HG03442 (cell line): ENCODE results near the gene ARL15.
A peak's percentile ranks its signal among the peaks of the same experiment; 100 is the strongest.
"Not testable (repeated sequence)": the region's sequence is repeated elsewhere in the genome, so short reads cannot be mapped to it uniquely, and the experiment has no call there.

Experiments
- ATAC-seq: cut with Tn5 transposase; IDR thresholded peaks from one replicate; pipeline ENCODE4 v1.9.1; 2021; ENCODE audit warnings: mild to moderate bottlenecking, moderate library complexity; ENCODE audit not compliant: unreplicated experiment

Gene ARL15

DNA sequence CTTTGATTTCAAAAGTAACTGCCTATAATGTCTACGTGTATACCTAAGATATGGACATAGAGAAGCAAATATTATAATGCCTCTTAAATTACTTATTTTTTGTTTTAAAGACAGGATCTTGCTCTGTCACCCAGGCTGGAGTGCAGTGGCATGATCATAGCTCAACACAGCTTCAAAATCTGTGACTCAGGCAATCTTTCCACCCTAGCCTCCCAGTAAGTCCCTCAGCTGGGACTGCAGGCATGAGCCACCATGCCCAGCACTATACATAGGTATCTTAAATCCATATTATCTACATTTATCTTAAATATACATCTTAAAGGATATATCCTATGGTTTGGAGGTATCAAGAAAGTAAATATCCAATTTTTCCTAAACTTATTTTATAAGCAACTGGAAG is 261.2 kb downstream of the ARL15 start:
- no peak for ATAC-seq

DNA sequence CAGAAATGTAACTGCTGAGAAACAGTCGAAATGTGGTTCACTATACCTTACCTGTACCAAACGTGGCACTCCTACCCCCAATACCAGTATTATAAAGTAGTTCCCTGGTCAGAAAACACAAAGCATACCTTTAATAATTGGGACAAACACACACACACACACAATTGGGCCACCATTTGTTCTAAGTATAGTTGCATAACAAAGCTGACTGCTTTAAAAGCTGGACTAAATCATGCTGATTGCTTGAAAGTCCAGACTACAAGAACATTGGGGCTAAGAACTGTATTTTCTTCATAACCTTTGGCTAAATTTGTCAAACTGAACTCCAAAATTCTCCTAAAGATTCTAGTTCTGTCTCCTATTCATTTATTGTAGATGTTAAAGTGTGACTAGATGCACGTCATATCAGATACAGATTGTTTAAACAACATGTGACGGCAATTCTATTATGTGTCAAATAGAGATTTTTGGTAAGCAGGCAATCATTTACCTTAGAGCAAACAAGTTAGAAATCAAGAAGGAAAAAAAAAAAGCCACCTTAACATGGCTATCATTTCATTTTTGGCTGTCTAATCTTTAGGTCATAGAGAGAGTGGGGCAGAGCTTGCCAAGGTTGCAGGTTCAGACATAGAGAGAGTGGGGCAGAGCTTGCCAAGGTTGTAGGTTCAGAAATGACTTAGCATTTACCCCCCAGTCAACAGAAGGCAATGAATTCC is 265.1 kb downstream of the ARL15 start:
- ATAC-seq: no peak

DNA sequence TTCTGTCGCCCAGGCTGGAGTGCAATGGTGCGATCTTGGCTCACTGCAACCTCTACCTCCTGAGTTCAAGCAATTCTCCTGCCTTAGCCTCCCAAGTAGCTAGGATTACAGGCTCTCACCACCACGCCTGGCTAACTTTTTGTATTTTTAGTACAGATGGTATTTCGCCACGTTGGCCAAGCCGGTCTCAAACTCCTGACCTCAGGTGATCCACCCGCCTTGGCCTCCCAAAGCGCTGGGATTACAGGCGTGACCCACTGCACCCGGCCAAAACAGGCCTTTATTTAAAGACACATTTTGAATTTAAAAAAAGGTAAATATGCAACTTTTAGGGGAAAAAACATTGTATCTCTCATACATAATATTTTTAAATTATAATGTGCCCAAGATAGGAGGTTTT is 266.1 kb downstream of the ARL15 start:
- ATAC-seq: not testable (repeated sequence)

DNA sequence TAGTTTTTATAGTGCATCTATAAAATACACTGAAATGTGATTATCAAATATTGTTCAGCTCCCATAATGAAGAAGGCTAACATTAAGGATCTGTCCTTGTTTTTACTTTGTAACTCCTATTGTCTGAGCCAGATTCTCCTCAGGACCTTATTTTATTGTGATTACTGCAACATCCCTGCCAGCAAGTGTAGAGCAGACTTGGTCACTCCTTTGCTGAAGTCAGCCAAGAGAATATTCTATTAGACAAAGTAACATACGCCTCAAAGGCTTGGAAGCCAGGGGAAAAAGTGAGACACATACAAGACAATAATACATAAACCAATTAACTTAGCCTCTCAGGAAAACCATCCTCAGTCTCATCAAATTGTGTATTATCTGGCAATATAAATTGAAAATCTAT is 269.6 kb downstream of the ARL15 start:
- ATAC-seq: no peak

DNA sequence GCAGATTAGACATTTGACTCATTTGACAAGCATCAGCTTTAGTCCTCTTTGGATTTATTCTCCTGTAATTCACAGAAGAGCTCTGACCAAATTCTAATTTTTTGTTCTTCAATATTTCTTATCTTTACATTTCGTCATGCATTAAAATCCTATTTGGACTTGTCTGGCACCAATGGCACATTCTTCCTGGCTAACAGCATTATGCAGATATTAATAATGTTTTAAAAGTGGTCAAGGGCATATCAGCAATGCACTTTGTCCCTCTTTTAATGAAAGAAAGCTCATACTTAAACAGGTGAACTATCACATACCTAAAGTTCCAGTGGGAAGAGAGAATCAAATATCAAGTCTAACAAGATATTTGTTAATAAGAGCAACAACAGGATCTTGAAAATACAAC is 270.4 kb downstream of the ARL15 start:
- no peak for ATAC-seq

DNA sequence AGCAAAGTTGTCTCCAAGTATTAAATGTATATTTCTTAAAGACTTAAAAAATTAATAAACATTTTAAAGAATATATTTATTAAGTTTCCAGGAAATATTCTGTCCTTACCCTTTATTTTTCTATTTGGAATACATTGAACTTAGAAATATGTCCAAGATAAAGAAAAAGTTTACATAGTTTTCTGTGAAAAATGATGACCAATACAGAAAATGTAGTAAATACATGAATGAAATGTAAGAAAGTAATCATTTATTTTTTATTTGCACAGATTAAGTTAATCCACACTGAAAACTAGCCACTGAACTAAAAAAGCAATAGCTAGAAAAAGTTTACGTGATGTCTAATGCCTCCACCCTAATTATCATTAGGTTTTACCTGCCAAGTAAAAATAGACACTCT is 273.2 kb downstream of the ARL15 start:
- no peak for ATAC-seq

DNA sequence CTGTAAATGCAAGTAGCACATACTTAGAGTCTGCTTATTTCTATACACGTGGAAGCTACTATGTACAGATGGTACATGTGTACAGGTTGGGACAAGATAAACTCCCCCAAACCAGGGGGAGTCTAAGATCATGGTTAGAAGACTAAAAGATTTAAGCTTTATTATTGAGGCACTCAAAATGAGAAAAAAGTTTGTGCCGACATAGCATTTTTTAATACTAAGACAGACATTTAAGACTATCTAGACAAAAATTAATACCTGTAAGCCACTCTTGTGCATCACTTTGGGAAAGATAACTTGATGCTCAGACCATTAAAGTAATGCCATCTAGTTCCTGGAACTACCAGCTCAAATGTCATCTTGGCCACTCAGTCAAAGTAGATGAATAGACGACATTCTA is 279.4 kb downstream of the ARL15 start:
- ATAC-seq: no peak

DNA sequence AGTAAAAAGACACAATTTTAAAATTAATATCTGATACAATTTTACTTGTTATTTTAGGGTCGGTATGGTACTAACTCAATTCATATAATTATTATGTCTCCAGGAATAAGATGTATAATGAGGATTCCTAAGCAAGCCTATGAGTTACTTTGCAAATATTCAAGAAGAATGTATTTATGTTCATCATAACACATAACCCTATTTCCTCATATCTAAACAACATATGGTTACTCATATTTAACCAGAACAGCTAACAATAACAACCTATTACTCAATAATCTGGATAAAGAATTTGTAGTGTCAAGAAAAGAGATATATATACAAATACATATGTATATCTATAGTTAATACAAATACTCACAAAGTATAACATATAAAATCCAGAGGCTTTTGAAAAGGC is 285.9 kb downstream of the ARL15 start:
- ATAC-seq: no peak

DNA sequence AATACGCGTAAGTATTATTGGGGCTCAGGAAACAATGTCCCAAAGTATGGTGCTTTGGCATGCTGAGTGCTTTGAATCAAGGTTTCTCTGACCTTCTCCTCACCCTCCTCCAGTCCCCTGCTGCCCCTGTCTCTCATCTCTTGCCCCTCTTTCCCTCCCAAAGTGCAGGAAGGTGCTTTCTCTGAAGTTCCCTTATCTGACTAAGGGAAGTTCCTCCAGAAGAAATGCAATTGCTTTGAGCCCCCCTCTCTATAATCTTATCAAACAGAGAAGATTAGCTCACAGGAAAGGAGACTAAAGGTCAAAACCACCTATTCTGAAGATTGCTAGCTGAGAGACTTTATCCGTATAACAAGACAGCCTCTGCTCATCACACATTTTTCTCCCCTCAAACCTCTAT is 288.1 kb downstream of the ARL15 start:
- no peak for ATAC-seq

DNA sequence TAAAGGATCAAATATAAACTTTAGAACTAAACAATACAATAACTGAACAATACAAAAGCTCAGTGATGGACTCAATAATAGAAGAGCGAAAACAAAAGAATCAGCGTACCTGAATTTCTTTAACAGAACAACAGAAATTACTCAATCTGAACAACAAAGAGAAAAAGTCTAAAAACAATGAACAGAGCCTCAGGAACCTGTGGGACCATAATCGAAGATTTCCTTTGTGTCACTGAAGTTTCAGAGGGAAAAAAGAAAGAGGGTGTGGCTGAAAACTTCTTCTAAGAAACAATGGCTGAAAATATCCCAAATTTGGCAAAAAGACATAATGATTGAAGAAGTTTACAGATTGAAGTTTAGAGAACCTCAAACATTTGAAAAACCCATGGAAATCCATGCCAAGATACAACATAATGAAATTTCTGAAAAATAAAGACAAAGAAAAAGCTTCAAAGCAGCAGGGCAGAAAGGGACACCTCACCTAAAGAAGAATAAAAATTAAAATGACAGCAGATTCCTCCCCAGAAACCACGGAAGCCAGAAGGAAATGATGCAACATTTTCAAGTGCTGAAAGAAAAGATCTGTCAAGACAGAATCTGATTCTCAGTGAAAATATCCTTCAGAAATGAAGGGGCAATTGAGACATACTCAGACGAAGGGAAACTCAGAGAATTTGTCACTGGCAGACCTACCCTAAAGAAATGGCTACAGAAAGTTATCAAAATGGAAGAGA is 288.8 kb downstream of the ARL15 start:
- no peak for ATAC-seq

DNA sequence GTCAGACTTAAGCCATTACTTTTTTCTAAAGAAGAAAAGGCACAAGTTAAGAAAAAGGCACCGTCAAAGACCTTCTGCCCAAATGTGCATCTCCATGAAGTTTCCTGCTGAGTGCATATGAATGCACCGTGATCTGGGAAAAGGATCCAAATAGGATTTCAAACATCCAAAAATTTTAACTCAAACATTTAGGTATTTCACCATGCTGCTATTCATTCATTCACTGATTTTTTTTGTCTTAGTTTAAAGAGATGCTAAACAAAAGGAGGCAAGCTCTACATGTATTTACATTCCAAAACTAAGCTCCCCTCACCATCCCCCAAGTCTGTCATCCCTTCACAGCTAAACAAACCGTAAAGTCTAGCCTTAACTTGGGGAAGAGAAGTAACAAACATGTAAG is 291.9 kb downstream of the ARL15 start:
- no peak for ATAC-seq

DNA sequence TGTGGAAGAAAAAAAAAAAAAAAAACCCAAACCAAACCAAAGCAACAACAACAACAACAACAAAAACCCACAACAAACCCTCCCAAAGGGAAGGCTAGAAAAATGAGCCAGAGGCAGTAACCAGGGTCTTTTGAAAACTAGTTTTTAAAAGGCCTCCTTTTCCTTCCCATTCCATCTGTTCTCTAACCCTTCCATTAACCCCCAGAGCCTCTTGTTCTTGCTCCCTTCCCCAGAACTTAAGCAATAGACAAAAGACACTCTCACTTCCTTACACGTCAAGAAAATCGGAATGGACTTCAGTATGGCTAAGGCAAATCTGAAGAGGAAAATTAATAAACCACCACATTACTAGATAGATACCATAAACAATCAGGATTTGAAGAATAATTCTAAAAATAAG is 292.8 kb downstream of the ARL15 start:
- no peak for ATAC-seq

DNA sequence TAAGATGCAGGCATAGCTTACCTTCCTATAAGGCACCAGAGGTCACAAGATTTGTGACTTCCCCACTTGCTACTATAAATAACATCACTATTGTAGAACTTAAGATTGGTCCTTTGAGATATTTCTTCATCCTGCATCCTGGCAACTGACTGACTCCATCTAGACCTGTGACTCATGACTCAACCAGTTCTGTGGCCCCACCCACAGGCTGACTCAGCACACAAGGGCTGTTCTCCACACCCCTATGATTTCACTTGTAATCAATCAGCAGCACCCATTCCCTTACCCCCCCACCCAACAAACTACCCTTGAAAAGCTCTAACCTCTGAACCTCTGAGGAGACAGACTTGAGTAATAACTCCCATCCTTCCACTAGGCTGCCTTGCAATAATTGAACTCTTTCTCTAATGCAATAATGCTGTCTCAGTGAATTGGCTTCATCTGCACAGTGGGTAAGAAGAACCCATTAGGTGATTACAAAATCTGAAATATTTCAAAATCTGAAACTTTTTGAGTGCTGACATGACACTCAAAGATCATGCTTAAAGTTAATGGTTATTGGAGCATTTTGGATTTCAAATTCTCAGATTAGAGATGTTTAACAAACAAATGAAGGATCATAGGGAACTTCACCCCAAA is 296.7 kb downstream of the ARL15 start:
- ATAC-seq: peak; percentile 50

DNA sequence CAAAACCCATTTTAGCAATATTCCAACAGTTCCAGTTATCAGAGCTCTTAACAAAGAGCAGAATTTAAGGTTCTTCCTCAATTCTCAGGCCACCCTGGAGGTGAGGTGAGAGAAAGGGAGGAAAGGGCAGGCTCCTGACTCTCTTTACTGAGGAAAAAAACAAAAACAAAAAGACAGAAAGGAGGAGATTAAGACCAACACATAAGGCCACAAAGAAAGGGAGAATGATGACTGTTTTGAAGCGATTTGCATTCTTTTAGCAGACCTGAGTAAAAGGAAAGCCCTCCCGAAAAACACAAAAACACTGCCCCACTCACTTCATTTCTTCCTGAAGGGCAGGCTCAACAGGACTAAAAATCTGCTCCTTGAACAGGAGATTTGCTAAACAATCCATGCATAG is 300.5 kb downstream of the ARL15 start:
- ATAC-seq: no peak

DNA sequence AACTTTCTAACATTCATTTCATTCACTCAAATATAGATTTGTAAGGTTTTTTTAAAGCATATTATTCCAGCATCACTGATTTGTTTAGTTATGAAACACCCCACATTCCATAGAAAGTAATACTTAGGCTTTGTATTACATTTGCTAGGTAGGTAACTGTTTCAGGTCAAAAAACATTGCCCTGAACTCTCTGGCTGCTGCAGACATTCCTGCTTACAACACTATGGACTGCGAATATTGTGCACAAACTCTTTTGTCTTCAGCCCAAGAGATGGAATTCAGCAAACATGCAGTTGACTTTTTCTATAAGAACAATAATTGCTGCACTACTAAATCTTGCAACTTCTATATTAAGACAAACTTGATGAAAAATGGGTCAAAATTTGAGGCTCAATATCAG is 301.0 kb downstream of the ARL15 start:
- ATAC-seq: no peak

DNA sequence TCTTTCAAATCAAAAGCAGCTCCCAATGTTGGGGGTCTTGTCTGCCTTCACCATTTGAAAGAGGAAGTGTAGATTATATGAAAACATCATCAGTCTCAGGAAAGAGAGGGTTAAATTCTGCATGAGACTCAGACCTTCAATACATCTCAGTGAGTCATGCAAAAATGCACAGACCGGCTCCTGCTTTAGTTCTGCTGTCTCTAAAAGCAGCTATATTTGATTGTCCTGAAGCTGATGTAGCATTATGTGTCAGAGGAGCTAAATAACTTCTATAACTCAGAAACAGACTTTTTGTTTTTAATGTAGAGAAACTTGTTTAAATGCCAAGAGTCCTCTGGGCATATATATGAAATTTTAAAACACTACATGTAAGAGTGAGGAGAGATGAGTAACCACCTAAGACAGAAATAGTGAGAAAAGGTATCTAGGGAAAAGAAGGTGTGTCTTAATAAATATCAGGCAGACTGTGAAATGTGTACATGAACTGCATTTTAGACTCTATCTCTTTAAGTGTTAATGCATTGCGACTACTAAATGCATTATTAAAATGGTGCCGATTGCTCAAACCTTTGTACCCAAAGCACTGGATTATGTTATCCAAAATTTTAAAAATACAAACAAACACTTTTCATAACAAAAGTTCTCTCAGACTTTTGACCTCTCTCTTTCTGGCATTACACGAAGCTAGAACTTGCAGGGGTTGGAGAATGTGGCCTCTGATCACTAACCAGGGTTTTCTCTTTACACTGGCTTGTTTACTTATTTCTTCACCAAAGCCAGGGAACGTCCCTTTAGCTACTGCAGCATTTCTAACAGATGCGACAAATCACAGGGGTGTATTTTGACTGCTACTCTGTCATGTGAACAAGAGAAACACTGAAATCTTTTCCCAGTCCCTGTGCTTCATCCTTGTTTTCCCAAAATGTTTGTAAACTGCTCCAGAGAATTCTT is 302.3 kb downstream of the ARL15 start:
- ATAC-seq: no peak

DNA sequence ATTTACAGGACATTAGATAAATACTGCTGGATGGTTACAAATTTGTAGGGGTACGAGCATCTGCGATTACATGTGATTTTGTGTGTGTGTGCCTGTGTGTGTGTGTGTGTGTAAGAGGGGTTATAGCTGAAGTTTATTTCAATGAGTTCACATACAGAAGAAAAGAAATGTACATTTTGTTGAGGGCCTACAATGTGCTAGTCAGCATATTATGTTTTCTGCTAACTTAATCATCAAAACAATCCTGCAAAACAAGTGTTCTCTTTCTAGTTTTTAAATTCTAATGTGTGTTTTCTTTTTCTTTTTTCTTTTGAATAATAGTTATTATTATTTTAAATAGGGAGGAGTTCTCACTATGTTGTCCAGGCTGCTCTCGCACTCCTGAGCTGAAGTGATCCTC is 305.7 kb downstream of the ARL15 start:
- no peak for ATAC-seq

DNA sequence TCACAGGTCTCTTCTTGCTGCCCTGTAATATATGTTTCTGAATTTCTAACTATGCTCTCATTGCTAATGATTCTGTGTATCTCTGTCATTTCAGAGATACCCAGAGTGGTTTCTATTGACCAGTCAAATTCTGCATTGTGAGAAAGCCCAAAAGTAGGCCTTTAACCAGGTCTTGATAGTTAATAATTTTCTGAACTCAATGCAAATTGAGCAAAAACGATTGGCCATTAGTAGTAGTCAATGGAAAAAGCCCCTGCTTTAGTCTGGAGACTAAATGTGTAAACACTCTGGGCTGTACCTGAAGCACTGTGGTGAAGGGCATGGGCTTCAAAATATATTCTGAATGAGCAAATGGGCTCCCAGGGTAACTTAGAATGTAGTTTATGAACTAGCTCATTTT is 307.6 kb downstream of the ARL15 start:
- no peak for ATAC-seq

DNA sequence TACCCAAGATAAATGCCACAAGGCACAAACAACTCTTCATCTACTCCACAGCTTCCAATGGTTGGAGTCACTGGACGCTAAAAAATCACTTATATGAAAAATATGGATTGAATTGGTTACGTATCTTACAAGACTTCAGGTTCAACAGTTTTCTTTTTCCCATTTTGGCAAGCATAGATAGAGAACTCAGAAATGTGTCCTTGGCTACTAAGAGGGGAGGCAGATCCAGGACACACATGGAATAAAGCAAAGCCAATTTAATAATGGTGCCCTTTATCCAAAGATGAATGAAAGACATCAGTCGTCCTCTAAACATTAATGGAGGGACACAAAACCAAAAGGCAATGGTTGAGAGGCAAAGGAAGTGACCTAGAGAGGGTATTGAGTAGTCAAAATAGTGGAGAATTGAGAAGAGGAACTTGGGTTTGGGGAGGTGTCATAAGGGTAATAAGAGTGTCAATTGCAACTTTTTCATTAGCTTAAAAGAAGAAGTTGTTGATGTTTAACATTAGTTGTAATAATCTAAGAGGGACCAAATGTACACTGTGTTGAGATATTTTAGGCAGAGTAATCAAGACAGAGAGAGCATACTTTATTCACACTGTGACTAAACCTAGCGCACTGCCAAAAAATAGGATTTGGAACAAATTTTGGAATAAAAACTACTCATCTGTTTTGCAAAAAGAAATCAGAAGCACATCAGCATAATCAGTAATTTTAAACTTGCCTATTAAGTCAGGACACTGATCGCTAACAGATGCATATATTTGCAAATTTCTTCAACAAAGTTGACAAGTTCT is 308.2 kb downstream of the ARL15 start:
- ATAC-seq: no peak

DNA sequence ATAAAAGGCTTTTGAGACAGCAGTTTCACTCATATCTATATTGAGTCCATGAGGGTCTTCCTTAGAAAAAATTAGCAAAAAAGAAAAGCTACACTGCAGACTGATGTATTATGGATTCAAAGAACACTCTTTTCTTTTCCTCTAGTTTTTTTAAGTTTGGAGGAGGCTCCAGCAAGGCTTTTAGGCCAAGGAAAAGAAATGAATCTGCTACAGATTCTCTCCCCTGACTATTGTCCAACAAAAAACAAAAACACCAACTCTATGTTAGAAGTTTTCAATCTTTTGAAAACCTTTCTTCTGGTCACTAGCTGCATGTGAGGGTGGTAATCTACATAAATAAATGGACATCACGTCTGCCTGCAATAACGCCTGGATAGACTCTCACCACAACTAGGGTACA is 310.4 kb downstream of the ARL15 start:
- ATAC-seq: no peak
